HG02852 (cell line): ENCODE results near the gene RPP30.
"Not testable (repeated sequence)": the region's sequence is repeated elsewhere in the genome, so short reads cannot be mapped to it uniquely, and the experiment has no call there.

Experiments
- ATAC-seq: cut with Tn5 transposase; IDR thresholded peaks from one replicate; pipeline ENCODE4 v1.9.1; 2021; ENCODE audit warnings: mild to moderate bottlenecking, moderate library complexity; ENCODE audit not compliant: unreplicated experiment

RPP30 gene

DNA sequence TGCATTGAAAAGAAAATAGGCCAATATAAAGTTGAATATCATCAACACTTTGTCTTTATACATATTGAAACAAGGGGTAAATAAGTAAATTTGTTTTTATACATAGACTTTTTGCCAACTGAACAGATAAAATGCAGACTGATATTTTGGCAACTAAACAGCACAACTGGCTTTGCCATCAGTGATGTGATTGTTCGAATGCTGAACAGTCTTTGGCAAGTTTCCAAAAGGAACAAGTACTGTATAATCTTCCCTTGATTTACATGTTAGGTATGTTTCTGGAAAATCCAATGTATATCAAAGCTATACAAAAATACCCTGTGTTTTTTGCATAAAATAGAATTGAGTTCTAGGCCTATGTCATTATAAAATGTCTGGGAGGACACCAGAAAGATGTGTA, 67.3 kb downstream of the RPP30 start:
- no peak for ATAC-seq

DNA sequence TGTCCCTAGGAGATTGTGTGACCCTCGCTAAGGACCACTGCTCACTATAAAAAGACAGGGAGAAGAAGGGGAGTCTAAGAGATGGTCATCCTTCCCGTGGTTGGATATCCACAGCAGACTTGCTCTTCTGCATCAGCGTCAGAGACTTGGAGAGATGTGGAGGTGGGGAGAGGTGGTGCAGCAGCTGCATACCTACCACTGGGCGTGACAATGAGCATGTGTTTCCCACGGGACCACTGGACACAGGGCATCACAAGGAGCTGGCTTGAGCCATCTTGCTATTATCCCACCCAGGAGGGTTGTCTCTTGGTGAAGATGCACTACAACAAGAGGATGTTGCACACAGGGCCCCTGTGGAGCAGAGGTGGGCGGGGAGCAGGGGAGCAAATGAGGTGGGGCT, 67.9 kb downstream of the RPP30 start:
- no peak for ATAC-seq

DNA sequence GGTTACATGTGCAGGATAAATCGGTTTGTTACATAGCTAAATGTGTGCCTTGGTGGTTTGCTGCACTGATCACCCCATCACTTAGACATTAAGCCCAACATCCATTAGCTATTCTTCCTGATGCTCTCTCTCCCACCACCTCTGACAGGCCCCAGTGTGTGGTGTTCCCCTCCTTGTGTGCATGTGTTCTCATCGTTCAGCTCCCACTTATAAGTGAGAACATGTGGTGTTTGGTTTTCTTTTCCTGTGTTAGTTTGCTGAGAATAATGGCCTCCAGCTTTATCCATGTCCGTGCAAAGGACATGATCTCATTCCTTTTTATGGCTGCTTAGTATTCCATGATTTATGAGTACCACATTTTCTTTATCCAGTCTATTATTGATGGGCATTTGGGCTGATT, 71.2 kb downstream of the RPP30 start:
- not testable (repeated sequence) for ATAC-seq

GRCh38 chr10:90944749-90945148, 73.0 kb downstream of the RPP30 start:
- no peak for ATAC-seq

- no peak for ATAC-seq
Measured at GRCh38 chr10:90945491-90946070, 73.8 kb downstream of the RPP30 start.

DNA sequence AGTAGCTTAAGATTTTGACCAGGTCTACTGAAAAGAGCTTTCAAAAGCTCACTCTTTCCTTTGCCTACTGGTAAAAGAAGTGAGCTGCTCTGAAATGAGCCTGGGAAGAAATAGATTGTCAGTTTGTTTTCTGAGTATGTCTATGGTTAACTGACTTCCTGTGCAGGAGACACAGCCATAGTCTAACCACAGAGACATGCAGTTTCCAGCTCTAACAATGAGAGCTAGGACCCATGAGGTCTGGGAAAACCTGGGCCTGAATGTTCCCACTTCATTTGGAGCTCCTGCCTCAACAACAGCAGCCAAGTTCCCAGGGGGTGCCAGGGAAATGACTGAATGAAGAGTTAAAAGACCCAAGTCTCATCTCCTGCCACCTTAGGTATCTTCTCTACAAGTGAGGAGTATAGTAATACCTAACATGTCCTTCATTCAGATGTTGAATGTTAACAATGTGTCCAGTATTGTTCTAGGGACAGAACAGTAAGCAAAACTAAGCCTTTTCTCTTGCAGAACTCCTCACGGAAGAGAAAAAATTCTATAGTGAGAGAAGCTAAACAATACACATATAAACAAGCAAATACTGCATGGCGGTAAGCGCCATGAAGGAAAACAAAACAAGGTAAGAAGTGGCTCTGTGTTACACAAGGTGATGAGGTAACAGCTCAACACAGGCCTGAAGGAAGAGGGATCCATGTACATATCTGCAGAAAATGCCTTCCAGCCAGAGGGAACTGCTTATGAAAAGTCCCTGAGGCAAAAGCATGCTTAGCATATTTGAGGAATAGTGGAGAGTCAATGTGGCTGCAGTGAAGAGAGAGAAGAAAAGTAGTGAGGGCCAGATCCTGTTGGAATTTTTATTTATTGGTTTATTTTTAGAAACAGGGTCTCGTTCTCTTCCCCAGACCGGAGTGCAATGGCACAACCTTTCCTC, 75.5 kb downstream of the RPP30 start:
- ATAC-seq = peak; percentile 60
